ENCODE measurements around the gene C17orf107.
"Not testable (repeated sequence)": the region's sequence is repeated elsewhere in the genome, so short reads cannot be mapped to it uniquely, and the experiment has no call there.

DNA sequence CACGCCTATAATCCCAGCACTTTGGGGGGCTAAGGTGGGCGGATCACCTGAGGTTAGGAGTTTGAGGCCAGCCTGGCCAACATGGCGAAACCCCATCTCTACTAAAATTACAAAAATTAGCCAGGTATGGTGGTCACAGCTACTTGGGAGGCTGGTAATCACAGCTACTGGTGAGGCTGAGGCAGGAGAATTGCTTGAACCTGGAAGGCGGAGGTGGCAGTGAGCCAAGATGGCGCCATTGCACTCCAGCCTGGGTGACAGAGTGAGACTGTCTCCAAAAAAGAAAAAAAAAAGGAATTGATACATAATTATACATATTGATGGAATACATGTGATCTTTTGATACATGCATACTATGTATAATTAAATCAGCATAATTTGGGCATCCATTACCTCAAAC, 31.8 kb upstream of the C17orf107 start:
- not testable (repeated sequence) for TF ChIP-seq CTCF (IDR thresholded peaks at IDR 0.05); SIN3A (IDR thresholded peaks at IDR 0.05; ENCODE audit: borderline replicate concordance, insufficient read depth, low read depth, low read length); REST (IDR thresholded peaks at IDR 0.05; ENCODE audit: insufficient read depth in 1 of 2, low read depth in 2 of 2, low read length in 1 of 2)
